T-helper 17 cell (primary cell): ENCODE measurements around the gene KIF22. TPM values are rescaled to one million over a fixed set of nuclear protein-coding genes. Genes with fewer than 3 reads are reported as not detected.

Source experiments
- ATAC-seq: fragments of 150-1000 bp; cut with Tn5 transposase; 2 replicates; pipeline ENCODE4 v1.10.0; 2021; ENCODE audit warnings: mild to moderate bottlenecking, moderate library complexity
- DNase-seq, 3 donors: peaks; one replicate each; pipeline versions ENCODE4 v3.0.0 to v3.0.0-alpha.2; 2020 to 2021
- H3K9me3 ChIP-seq: one replicate; pipeline ENCODE4 v1.7.0; 2013; ENCODE audit warnings: low read length, mild to moderate bottlenecking; ENCODE audit not compliant: control insufficient read depth, poor library complexity, severe bottlenecking
- H3K27ac Mint-ChIP-seq: one replicate; pipeline ENCODE4 v1.8.0; 2022; ENCODE audit warnings: mild to moderate bottlenecking, moderate library complexity, mixed read lengths
- H3K27me3 Mint-ChIP-seq: one replicate; pipeline ENCODE4 v1.8.0; 2022; ENCODE audit warnings: mixed read lengths
- H3K36me3 Mint-ChIP-seq: one replicate; pipeline ENCODE4 v1.8.0; 2022; ENCODE audit warnings: low read depth, mixed read lengths
- H3K4me1 Mint-ChIP-seq: one replicate; pipeline ENCODE4 v1.8.0; 2022; ENCODE audit warnings: mild to moderate bottlenecking, mixed read lengths
- H3K4me3 Mint-ChIP-seq: one replicate; pipeline ENCODE4 v1.8.0; 2022; ENCODE audit warnings: mild to moderate bottlenecking, moderate library complexity, mixed read lengths
- total RNA-seq, 4 donors: library from RNA in 2 of 4; stranded (reverse) in 2 of 4; gene quantifications; one replicate each; pipeline ENCODE4 v1.2.3 and lab custom pipeline; 2022 to 2026

The KIF22 gene
- total RNA-seq, 2 donors from 2014 or later = 74.3 to 89.0 TPM

- H3K4me1 Mint-ChIP-seq = peaks cover 31% of the 10 kb centered on the region
- peak overlapping the region; percentile 53 for H3K27ac Mint-ChIP-seq
- ATAC-seq = no peak
Measured at GRCh38 chr16:29794231-29794710, 3.7 kb downstream of the KIF22 start.

DNA sequence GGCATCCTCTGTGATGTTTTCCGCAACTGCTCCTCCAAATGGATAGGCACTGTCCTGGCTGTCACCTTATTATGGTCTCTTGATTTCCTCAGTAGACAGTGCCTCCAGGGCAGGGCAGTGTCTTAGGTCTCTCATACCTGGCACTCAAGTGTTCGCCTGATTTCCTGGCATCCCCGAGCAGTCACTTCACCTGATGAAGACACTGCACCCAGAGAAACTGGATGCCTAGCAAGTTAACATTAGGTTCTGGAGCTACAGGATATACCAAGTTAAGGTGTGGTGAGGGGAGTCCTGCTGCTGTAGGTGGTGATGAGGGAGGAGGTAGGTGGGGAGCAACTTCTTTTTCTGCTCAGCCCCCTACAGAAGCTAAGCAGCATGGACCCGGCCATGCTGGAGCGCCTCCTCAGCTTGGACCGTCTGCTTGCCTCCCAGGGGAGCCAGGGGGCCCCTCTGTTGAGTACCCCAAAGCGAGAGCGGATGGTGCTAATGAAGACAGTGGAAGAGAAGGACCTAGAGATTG lies 11.9 kb downstream of the KIF22 start:
- no peaks in the 10 kb centered on the region for H3K9me3 ChIP-seq
- no peak for ATAC-seq
- no peak for DNase-seq
- Mint-ChIP-seq H3K4me3 (peak overlapping the region; percentile 19), H3K27ac (peak overlapping the region; percentile 100), H3K4me1 (peaks cover 24% of the 10 kb centered on the region), H3K27me3 (no peaks in the 10 kb centered on the region), H3K36me3 (peaks cover 4% of the 10 kb centered on the region)

More at GRCh38 chr16:29794231-29794710, 3.7 kb downstream of the KIF22 start:
- no peaks in the 10 kb centered on the region for H3K9me3 ChIP-seq
- H3K36me3 Mint-ChIP-seq = peaks cover 14% of the 10 kb centered on the region
- no peaks in the 10 kb centered on the region for H3K27me3 Mint-ChIP-seq
- H3K4me3 Mint-ChIP-seq = no peak overlapping the region
- DNase-seq = no peak

- no peak for DNase-seq
- Mint-ChIP-seq H3K4me3 (peak overlapping the region; percentile 100), H3K36me3 (peaks cover 2% of the 10 kb centered on the region), H3K27me3 (no peaks in the 10 kb centered on the region), H3K27ac (peak overlapping the region; percentile 100), H3K4me1 (peaks cover 38% of the 10 kb centered on the region)
- ATAC-seq = no peak
- H3K9me3 ChIP-seq = no peaks in the 10 kb centered on the region
Measured at GRCh38 chr16:29804020-29804419, 13.5 kb downstream of the KIF22 start.

GRCh38 chr16:29804455-29805231 lies 14.1 kb downstream of the KIF22 start:
- DNase-seq = no peak
- Mint-ChIP-seq H3K4me1 (peaks cover 38% of the 10 kb centered on the region), H3K27me3 (no peaks in the 10 kb centered on the region), H3K4me3 (peak overlapping the region; percentile 100), H3K36me3 (peaks cover 2% of the 10 kb centered on the region), H3K27ac (peak overlapping the region; percentile 100)
- H3K9me3 ChIP-seq = no peaks in the 10 kb centered on the region
- ATAC-seq = no peak

- H3K36me3 Mint-ChIP-seq = peaks cover 2% of the 10 kb centered on the region
- no peaks in the 10 kb centered on the region for H3K27me3 Mint-ChIP-seq
- H3K9me3 ChIP-seq = no peaks in the 10 kb centered on the region
- peak; percentile 96 for DNase-seq
- H3K4me3 Mint-ChIP-seq = peak overlapping the region; percentile 100
- H3K4me1 Mint-ChIP-seq = peaks cover 44% of the 10 kb centered on the region
- peak overlapping the region; percentile 100 for H3K27ac Mint-ChIP-seq
- ATAC-seq = peak; percentile 74
Measured at GRCh38 chr16:29805232-29806098, 14.9 kb downstream of the KIF22 start.

GRCh38 chr16:29806099-29806579 lies 15.6 kb downstream of the KIF22 start, which contains the start of gene MAZ:
MAZ (plus strand) TSS chr16:29806529; CDS start chr16:29806702, 173 bp downstream.
- peak; percentile 54 to 85 (median 79) for DNase-seq
- peaks cover 2% of the 10 kb centered on the region for H3K36me3 Mint-ChIP-seq

DNA sequence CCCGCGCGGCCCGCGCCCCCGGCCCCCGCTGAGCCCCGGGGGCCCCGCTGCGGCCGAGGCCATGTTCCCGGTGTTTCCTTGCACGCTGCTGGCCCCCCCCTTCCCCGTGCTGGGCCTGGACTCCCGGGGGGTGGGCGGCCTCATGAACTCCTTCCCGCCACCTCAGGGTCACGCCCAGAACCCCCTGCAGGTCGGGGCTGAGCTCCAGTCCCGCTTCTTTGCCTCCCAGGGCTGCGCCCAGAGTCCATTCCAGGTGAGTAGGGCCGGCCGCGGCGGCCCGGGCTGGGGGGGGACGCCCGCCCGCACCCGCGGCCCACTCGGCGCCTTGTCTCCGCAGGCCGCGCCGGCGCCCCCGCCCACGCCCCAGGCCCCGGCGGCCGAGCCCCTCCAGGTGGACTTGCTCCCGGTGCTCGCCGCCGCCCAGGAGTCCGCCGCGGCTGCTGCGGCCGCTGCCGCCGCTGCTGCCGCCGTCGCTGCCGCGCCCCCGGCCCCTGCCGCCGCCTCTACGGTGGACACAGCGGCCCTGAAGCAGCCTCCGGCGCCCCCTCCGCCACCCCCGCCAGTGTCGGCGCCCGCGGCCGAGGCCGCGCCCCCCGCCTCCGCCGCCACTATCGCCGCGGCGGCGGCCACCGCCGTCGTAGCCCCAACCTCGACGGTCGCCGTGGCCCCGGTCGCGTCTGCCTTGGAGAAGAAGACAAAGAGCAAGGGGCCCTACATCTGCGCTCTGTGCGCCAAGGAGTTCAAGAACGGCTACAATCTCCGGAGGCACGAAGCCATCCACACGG lies 16.3 kb downstream of the KIF22 start:
- ATAC-seq (no peak), DNase-seq (peak in 1 of 3 donors; percentile 41)
- Mint-ChIP-seq H3K36me3 (peaks cover 2% of the 10 kb centered on the region), H3K4me3 (peak overlapping the region; percentile 95), H3K27ac (peak overlapping the region; percentile 95), H3K4me1 (peaks cover 51% of the 10 kb centered on the region), H3K27me3 (no peaks in the 10 kb centered on the region)
- no peaks in the 10 kb centered on the region for H3K9me3 ChIP-seq

More at GRCh38 chr16:29806099-29806579, 15.6 kb downstream of the KIF22 start, which contains the start of gene MAZ:
- peak; percentile 1 for ATAC-seq
- Mint-ChIP-seq H3K4me1 (peaks cover 49% of the 10 kb centered on the region), H3K27me3 (no peaks in the 10 kb centered on the region), H3K27ac (peak within 1 kb of the TSS; percentile 100), H3K4me3 (peak within 1 kb of the TSS; percentile 100)
- H3K9me3 ChIP-seq = no peaks in the 10 kb centered on the region

- peaks cover 51% of the 10 kb centered on the region for H3K4me1 Mint-ChIP-seq
- peak overlapping the region; percentile 95 for H3K27ac Mint-ChIP-seq
- peak; percentile 56 for ATAC-seq
- no peaks in the 10 kb centered on the region for H3K27me3 Mint-ChIP-seq
- no peaks in the 10 kb centered on the region for H3K9me3 ChIP-seq
- DNase-seq = peak; percentile 73 to 85 (median 76)
- H3K4me3 Mint-ChIP-seq = peak overlapping the region; percentile 95
- H3K36me3 Mint-ChIP-seq = peaks cover 2% of the 10 kb centered on the region
Measured at GRCh38 chr16:29807426-29808218, 17.1 kb downstream of the KIF22 start.

GRCh38 chr16:29808219-29808900 lies 17.8 kb downstream of the KIF22 start:
- peaks cover 2% of the 10 kb centered on the region for H3K36me3 Mint-ChIP-seq
- H3K27me3 Mint-ChIP-seq = no peaks in the 10 kb centered on the region
- H3K27ac Mint-ChIP-seq = peak overlapping the region; percentile 95
- ATAC-seq (no peak), DNase-seq (no peak)
- H3K4me3 Mint-ChIP-seq = peak overlapping the region; percentile 95
- H3K9me3 ChIP-seq = no peaks in the 10 kb centered on the region
- peaks cover 54% of the 10 kb centered on the region for H3K4me1 Mint-ChIP-seq

- H3K9me3 ChIP-seq = no peaks in the 10 kb centered on the region
- H3K27me3 Mint-ChIP-seq = no peaks in the 10 kb centered on the region
- DNase-seq (no peak), ATAC-seq (no peak)
- H3K27ac Mint-ChIP-seq = peak overlapping the region; percentile 95
- peaks cover 2% of the 10 kb centered on the region for H3K36me3 Mint-ChIP-seq
- H3K4me3 Mint-ChIP-seq = peak overlapping the region; percentile 95
- peaks cover 47% of the 10 kb centered on the region for H3K4me1 Mint-ChIP-seq
Measured at GRCh38 chr16:29809031-29809747, 18.6 kb downstream of the KIF22 start.
